GM19463 (cell line): ENCODE measurements around the gene SCAP.

ENCODE experiments used
- ATAC-seq: cut with Tn5 transposase; IDR thresholded peaks from one replicate; pipeline ENCODE4 v1.9.1; 2021; ENCODE audit warnings: mild to moderate bottlenecking, moderate library complexity; ENCODE audit not compliant: unreplicated experiment

Gene SCAP

DNA sequence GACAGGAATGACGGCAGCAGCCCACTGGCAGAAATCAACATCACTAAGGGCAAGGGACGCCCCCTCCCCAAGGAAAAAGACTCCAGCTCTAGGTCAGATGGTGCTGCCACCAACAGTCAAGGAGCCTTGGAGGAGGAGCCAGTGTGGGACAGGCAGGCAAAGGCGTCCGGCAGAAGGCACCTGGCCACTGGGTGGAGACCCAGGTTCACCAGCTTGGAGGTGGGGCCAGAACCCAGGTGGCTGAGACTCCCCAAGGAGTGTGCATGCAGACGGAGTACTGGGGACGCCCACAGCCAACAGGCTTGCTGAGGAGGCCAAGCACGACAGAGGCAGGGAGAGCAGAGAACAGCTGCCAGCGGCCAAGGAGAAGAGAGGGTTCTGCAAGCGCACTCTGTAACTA, 59.7 kb downstream of the SCAP start:
- no peak for ATAC-seq

DNA sequence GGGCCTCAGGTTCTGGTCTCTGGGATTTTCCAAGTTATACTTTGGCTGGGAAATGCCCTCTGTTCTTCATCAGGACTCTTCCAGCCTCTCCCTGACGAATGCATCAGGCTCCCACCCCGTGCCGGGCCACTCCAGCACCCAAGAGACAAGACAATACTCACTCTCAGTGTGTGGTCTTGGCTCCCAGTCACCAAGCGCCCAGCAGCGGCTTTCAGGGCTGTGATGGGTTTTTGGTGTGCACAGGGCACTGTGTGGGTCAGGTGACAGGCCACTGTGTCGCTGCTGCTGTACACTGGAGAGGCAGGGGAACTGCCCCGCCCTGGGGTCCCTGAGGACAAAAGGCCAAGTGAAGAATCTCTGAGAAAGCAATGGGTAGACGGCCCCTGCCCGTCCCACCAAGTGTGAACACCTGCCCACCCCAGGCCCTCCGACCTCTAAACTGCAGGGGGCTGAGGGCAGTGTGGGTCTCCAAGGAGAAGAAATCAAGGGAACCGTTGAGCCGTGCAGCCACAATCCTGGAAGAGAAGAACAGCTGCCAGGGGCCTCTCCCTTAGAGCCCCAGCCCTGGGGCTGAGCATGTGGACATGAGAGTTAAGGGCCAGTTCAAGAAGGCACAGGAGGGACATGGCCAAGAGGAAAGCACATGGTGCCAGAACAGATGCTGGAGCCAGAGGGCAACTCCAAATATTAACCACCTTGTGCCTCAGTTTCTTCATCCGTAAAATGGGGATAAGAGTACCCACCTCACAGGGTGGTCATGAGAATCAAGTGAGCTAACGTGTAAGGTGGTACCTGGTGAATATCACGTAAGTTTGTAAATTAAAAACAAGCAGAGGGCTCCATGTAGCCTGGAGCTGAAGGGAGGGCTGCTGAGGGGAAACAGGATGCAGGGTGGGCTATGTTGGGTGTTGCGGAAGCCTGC, 60.8 kb downstream of the SCAP start:
- no peak for ATAC-seq

GRCh38 chr3:47414161-47414564, 61.6 kb downstream of the SCAP start:
- ATAC-seq = no peak

DNA sequence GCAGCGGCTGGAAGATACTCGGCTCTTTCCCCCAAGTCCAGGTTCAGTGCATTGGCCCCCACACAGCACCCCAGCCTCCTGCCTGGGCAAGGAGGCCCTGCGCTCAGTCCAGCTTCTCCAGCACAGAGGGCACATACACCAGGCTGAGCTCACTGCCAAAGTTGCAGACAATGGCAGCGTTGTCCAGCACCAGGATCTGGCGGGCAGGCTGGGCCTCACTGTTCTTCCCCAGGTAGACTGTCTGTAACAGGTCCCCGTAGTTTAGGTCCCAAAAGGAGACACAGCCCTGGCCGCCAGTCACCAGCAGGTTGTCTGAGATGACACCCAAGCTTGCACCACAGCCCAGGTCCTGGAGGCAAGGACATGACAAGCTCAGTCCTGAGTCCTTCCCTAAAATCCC, 62.0 kb downstream of the SCAP start:
- no peak for ATAC-seq

DNA sequence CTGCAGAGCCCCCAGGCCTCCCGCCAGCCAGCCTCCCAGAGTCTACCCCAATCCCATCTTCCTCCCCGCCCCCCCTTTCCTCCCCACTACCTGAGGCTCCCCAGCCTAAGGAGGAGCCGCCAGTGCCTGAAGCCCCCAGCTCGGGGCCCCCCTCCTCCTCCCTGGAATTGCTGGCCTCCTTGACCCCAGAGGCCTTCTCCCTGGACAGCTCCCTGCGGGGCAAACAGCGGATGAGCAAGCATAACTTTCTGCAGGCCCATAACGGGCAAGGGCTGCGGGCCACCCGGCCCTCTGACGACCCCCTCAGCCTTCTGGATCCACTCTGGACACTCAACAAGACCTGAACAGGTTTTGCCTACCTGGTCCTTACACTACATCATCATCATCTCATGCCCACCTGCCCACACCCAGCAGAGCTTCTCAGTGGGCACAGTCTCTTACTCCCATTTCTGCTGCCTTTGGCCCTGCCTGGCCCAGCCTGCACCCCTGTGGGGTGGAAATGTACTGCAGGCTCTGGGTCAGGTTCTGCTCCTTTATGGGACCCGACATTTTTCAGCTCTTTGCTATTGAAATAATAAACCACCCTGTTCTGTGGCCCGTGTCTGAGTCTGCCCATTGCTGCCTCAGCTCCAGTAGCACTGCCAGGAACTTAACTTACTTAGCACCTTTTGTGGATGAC, 62.8 kb downstream of the SCAP start:
- ATAC-seq = no peak

- ATAC-seq = no peak
Observed at GRCh38 chr3:47412453-47412756, 63.3 kb downstream of the SCAP start.

DNA sequence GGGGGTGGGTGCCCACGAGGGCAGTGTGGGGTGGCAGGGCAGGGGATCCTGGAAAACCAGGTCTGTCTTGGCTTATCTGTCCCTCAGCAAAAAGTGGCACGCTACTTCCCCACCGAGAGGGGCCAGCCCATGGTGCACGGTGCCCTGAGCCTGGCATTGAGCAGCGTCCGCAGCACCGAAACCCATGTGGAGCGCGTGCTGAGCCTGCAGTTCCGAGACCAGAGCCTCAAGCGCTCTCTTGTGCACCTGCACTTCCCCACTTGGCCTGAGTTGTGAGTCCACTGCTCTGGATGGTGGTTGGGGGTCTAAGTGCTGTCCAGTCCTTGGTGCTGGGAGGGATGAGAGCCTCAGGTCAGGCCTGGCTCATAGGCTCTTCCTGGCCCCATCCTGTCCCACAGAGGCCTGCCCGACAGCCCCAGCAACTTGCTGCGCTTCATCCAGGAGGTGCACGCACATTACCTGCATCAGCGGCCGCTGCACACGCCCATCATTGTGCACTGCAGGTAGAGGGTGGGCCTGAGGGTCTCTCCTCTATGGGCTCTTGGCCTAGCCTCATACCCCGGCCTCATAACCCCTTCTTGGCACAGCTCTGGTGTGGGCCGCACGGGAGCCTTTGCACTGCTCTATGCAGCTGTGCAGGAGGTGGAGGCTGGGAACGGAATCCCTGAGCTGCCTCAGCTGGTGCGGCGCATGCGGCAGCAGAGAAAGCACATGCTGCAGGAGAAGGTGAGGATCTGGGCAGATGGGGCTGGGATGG, 63.9 kb downstream of the SCAP start:
- no peak for ATAC-seq

DNA sequence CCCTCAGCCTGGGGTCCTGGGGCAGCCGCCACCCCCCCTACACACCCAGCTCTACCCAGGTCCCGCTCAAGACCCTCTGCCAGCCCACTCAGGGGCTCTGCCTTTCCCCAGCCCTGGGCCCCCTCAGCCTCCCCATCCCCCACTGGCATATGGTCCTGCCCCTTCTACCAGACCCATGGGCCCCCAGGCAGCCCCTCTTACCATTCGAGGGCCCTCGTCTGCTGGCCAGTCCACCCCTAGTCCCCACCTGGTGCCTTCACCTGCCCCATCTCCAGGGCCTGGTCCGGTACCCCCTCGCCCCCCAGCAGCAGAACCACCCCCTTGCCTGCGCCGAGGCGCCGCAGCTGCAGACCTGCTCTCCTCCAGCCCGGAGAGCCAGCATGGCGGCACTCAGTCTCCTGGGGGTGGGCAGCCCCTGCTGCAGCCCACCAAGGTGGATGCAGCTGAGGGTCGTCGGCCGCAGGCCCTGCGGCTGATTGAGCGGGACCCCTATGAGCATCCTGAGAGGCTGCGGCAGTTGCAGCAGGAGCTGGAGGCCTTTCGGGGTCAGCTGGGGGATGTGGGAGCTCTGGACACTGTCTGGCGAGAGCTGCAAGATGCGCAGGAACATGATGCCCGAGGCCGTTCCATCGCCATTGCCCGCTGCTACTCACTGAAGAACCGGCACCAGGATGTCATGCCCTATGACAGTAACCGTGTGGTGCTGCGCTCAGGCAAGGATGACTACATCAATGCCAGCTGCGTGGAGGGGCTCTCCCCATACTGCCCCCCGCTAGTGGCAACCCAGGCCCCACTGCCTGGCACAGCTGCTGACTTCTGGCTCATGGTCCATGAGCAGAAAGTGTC, 64.7 kb downstream of the SCAP start:
- no peak for ATAC-seq

- ATAC-seq = no peak
Observed at GRCh38 chr3:47410417-47410720, 65.4 kb downstream of the SCAP start.

DNA sequence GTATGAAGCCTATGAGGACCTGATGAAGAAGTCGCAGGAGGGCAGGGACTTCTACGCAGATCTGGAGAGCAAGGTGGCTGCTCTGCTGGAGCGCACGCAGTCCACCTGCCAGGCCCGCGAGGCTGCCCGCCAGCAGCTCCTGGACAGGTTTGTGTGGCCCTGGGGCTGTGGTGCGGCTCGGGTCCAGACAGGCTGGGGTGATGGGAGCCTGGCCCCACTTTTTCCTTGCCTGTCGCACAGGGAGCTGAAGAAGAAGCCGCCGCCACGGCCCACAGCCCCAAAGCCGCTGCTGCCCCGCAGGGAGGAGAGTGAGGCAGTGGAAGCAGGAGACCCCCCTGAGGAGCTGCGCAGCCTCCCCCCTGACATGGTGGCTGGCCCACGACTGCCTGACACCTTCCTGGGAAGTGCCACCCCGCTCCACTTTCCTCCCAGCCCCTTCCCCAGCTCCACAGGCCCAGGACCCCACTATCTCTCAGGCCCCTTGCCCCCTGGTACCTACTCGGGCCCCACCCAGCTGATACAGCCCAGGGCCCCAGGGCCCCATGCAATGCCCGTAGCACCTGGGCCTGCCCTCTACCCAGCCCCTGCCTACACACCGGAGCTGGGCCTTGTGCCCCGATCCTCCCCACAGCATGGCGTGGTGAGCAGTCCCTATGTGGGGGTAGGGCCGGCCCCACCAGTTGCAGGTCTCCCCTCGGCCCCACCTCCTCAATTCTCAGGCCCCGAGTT, 65.9 kb downstream of the SCAP start:
- ATAC-seq = no peak

DNA sequence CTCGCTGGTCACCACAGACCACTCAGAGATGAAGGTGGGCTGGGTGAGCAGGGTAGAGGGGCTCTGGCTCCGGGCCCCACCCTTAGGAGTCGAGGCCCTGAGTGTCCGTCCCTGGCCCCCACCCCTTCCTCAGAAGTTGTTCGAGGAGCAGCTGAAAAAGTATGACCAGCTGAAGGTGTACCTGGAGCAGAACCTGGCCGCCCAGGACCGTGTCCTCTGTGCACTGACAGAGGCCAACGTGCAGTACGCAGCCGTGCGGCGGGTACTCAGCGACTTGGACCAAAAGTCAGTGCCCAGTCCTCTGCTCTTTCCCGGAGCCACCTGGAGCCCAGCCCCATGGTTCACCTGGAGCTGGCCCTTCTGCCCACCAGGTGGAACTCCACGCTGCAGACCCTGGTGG, 66.5 kb downstream of the SCAP start:
- ATAC-seq = no peak

DNA sequence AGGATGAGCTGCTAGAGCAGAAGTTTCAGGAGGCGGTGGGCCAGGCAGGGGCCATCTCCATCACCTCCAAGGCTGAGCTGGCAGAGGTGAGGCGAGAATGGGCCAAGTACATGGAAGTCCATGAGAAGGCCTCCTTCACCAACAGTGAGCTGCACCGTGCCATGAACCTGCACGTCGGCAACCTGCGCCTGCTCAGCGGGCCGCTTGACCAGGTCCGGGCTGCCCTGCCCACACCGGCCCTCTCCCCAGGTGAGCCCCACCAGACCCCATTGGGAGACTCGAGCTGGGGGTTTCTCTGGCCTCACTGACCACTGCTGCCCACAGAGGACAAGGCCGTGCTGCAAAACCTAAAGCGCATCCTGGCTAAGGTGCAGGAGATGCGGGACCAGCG, 66.9 kb downstream of the SCAP start:
- ATAC-seq = no peak

DNA sequence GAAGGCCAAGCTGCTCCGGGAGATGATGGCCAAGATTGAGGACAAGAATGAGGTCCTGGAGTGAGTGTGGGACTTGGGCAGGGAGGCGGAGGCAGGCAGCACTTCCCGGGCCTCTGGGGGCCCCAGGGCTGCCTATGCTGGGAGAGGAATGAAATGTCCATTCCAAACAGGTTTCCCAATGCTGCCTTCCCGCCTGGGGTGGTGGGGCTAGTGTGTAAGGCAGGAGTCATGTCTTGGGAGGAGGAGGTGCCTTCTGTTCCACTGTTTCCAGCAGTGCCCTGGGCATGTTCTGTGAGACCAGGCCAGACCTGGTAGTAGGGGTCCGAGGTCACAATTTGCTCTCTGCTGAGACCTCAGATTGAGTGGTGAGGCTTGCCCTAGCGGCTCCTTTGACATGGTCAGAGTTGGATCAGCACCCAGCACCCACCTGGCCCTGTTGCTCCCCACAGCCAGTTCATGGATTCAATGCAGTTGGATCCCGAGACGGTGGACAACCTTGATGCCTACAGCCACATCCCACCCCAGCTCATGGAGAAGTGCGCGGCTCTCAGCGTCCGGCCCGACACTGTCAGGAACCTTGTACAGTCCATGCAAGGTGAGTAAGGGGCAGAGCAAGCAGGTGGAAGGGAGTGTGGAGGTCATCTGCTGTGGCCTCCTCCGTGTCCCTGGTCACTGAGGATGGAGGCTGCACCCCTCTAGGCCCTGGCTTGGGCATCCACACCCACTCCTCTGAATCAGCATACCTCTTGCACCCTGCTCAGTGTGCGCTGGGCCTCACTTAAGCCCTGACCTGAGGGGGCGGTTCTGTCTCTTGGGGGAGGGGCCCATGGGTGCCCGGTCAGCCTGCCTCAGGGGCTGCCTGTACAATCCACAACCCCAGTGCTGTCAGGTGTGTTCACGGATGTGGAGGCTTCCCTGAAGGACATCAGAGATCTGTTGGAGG, 67.6 kb downstream of the SCAP start:
- ATAC-seq = no peak

GRCh38 chr3:47407237-47407636, 68.5 kb downstream of the SCAP start:
- ATAC-seq = no peak

- ATAC-seq = no peak
Observed at GRCh38 chr3:47406762-47407149, 69.0 kb downstream of the SCAP start.

DNA sequence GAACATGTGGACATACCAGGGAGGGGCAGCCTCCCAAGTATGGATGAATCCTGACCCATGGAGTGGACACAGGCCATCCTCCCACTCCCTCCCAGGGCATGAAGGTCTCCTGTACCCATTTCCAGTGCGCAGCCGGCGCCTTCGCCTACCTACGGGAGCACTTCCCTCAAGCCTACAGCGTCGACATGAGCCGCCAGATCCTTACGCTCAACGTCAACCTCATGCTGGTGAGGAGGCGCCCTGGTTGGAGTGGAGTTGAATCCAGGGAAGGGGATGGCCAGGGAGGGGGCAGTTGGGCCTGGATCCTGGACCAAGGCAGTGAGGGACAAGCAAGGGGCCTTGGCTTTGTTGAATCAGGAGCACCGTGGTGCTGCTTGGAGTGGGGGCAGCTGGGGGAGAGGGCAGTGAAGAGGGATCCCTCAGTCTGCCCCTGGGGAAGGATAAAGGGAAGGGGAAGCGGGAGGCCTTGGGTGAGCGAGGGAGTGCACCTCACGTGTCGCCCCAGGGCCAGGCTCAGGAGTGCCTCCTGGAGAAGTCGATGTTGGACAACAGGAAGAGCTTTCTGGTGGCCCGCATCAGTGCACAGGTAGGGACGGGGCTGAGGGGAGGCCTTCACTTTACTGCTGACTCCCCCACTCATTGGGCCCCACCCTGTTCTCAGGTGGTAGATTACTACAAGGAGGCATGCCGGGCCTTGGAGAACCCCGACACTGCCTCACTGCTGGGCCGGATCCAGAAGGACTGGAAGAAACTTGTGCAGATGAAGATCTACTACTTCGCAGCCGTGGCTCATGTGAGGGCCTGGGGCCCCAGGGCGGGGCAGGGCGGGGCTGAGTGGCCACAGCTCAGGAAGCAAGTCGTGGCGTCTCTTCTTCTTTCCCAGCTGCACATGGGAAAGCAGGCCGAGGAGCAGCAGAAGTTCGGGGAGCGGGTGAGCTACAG, 69.7 kb downstream of the SCAP start:
- ATAC-seq = no peak

DNA sequence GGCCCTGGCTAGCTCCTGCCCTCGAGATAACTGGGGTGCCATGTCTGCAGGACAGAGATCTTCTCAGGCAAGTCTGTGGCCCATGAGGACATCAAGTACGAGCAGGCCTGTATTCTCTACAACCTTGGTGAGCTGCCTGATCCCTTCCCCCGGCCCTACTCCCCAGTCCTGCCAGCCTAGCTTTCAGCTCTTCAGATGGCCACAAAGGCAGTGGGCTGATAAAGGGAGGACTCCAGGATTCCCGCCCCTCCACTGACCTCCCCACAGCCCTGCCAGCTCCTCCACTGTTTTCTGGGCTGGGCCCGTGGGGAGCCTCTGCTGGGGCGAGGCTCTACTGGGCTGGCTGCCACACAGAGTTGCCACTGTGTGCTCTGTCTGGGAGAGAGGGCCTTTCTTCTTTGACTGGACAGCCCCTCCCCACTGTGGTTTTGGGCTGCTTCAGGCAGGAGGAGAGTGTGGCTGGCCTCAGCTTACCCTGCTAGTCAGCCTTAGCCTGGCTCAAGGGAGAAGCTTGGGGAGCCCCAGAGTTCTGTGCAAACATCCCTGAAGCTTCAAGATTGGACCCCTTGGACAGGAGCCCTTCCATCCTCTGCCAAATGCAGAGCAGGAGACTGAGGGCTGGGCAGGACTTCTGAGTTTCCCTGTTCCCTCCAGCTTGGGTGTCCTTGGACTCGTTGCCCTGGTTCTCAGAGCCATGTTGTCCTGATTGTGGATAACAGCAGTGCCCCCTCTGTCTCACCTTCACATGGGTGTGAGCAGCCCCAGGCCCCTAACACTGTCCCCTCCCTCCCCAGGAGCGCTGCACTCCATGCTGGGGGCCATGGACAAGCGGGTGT, 70.6 kb downstream of the SCAP start:
- ATAC-seq = no peak
